HG03045 (cell line): ENCODE results near the gene NFIL3.
A peak's percentile ranks its signal among the peaks of the same experiment; 100 is the strongest.

ENCODE experiments used
- ATAC-seq: cut with Tn5 transposase; IDR thresholded peaks from one replicate; pipeline ENCODE4 v1.9.1; 2021; ENCODE audit warnings: mild to moderate bottlenecking, moderate library complexity; ENCODE audit not compliant: unreplicated experiment

NFIL3 gene

GRCh38 chr9:91361291-91362050 is 62.2 kb downstream of the NFIL3 start, which contains the start of gene AUH:
TSS of gene AUH (minus strand) at chr9:91361918. CDS start at chr9:91361889, 29 bp downstream.
- ATAC-seq = peak; percentile 92

DNA sequence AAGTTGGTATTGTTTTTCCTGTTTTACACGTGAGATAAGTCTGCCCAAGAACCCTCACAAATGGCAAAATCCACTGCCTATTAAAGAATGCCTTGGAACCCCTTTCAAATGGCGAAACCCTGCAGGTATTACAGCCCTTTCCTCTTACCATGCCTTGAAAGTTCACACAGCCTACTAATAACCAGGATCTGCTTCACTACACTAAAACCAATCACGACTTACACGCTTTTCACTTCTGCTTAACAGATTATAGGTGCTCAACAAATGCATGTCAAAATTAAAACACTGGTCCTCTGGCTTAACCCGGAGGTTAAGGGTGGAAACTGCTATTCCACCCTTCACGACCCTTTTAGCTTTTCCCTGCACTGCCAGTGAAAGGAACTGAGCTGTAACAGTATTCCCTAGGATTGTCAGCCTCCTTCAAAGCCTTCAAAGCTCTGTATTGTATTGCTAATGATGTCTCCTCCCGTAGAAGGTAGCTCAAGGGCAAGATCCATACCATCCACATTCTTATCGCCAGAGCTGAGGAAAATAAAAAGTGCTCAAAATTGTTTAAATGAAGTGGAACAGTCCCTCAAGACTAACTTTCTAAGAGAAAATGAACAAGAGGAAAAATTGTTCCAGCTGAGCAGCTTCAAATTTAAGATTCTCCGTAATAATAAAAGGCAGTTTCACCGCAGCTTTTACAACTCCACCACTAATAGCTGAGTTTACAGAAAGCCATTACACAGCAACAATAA is 62.9 kb downstream of the NFIL3 start:
- no peak for ATAC-seq

DNA sequence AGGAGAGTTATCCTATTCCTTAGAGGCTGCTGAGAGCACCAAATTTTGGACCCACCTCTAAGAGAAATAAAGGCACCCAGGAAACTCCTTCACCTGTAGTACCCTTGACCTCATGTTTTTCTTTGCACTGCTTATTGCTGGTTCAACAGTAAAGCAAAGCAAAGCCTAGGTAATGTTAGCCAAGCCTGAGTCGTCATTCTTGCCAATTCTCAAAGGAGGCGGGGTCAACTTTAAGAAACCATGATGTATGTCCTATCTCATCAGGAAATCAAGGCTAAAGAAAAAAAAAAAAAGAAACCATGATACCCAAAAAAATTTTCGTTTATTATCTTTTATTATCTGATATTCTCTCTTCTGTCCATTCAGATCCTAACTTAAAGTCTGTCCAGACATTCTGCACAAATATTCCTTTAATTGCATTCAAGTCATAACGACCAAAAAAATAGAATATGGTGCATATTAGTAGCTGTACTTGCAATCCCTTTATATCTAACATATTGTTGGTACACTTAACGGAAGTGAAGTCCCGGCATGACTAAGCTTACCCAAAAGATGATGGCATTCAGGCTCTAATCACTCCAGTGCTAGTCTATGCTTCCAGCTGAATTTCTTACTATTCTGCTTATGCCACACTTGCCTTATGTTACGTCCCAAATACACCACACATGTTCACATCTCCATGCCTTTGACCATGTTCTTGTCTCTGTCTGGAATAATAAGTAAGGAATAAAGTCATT is 63.7 kb downstream of the NFIL3 start:
- no peak for ATAC-seq

DNA sequence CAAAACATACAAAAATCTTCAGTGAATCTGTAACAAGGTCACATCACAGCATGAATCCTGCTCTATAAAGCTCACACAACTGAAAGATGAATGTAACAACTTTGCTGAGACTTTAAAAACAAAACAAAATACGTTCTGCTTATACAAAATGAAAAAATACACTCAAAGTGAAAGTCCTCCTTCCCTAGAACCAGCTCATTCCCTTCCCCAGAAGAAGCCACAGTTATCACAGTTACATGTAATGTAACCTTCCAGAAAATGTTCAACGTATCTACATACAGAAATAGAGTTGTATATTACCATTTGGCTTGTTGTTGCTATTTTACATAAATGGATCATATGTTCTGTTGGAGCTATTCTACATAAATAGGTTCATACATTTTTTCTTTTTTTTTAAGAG is 64.5 kb downstream of the NFIL3 start:
- ATAC-seq = no peak
